ENCODE results near the gene HDGF. TPM values are rescaled to one million over a fixed set of nuclear protein-coding genes. Genes with fewer than 3 reads are reported as not detected.

Gene HDGF
- total and polyA plus RNA-seq, 2 of the 8 experiments (the other 6 are each of a cell fraction or from before 2014, with no cell fraction given) = 145 to 391 TPM

- TF ChIP-seq CREB1 (IDR thresholded peaks at IDR 0.05) = no peak
These were observed 42.4 kb downstream of the HDGF start (continued) for GRCh38 chr1:156709031-156709430.

Data from H1 (cell line).